AG08395 (cell line): ENCODE results near the gene MYO16.
"Not testable (repeated sequence)": the region's sequence is repeated elsewhere in the genome, so short reads cannot be mapped to it uniquely, and the experiment has no call there.

Experiments
- DNase-seq: peaks from one replicate; pipeline ENCODE4 v3.0.0; 2012; ENCODE audit warnings: mixed read lengths, low spot score

The MYO16 gene

DNA sequence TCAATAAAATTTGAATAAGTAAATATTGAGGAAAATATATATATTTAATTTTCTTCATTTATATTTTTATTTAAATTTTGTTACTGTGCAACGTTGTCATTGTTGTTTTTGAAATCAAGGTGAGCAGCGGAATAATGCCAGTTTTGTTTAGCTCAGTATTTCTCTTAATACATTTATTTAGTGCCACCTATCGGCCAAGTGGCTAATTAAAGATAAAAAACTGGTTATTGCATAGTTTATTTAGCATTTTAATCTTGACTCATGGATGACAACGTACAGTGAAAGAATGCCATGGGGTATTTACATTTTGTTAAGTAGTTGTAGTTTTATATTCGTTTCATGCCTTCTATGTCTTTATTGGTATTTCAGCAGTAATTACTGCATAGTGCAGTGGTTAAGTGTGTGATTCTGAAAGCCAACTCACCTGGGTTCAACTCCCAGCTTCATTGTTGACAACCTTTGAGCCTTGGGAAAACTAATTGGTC lies 265.9 kb downstream of the MYO16 start:
- peak; percentile 17 for DNase-seq

DNA sequence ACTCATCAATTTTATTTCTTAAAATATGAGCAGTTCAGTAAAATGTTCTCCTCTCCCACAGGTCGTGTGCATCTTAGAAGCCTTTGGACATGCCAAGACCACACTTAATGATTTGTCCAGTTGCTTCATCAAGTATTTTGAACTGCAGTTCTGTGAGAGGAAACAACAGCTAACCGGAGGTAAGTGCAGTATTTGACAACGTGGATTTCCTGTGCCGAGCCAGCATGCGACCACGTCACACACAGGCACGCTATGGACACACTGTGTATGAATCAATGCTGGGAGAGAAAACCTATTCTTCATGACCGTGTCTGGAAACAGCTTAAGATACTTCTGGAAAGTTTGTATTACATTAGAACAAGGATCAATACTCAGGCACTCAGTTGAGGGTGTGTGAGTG lies 268.5 kb downstream of the MYO16 start:
- no peak for DNase-seq

DNA sequence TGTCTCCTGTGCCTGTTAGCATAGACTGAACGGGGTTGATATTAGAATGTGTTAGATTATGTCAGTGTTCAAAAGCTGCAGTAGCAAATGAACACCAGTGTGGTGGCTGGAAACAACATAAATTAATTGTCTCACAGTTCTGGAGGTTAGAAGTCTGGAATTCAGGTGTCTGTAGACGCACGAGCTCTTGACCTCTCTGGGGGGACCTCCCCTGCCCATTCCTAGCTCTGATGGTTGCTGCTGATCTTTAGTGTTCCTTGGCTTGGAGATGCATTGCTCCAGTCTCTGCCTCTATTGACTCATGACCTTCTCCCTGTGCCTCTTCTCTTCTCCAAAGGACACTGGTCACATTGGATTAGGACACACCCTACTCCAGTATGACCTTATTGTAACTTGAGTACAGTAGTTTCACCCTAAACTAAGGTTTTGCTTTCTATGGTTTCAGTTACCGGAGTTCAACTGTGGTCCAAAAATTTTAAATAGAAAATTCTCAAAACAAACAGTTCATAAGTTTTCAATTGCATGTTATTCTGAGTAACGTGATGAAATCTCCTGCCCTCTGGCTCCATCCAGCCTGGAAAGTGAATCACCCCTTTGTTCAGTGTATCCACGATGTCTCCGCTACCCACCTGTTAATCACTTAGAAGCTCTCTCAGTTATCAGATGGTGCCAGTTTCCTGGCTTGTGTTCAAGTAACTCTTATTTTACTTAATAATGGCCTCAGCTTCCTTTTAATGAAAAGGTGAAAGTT lies 273.2 kb downstream of the MYO16 start:
- no peak for DNase-seq

DNA sequence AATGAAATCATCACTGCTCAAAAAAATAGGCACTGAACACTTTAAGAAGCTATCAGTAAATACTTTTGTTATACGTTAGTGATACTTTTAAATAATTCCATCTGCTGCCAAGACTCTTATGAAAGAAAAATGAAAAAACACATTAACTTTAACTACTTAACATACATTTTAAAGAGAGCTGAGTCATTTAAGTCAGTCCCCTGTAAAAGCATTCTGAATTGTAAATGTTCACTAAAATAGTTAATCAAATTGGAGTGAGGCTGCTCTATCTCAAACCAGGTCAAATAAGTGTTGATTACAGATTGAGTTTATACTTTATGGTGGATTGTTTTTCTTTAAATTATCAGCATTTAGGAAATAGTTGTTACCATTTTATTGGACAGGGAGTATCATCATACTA lies 274.2 kb downstream of the MYO16 start:
- DNase-seq = no peak

DNA sequence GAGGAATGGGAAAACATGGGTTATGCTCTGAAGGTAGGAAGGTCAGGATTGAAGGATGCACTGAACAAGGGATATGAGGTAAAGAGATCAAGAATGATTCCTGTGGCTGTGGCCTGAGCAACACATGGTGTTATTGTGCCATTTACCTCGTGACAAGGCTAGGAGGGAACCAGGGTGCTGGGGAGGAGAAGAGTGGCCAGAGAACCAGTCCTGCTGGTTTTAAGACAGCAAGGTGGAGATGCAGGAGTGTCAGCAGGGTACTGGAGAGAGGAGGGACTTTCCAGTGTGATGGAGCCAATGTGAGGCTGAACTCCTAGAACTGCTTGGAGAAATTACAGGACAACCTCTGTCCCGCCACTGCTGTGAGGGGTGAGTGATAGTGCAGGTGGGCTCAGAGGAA lies 282.4 kb downstream of the MYO16 start:
- DNase-seq = no peak

DNA sequence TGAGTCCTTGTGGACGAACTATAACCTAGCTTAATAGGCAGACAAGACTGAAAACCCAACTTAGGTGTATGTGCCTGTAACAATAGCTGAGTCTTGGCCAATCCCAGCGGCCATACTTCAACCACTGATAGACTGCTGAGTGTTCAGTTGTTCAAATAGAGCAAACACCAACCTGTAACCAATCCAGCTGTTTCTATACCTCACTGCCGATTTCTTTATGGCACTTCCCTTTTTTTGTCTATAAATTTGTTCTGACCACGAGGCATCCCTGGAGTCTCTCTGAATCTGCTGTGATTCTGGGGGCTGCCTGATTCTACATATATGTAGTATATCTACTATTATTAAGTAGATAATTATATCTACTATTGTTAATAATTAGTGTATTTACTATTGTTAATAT lies 284.3 kb downstream of the MYO16 start:
- not testable (repeated sequence) for DNase-seq

DNA sequence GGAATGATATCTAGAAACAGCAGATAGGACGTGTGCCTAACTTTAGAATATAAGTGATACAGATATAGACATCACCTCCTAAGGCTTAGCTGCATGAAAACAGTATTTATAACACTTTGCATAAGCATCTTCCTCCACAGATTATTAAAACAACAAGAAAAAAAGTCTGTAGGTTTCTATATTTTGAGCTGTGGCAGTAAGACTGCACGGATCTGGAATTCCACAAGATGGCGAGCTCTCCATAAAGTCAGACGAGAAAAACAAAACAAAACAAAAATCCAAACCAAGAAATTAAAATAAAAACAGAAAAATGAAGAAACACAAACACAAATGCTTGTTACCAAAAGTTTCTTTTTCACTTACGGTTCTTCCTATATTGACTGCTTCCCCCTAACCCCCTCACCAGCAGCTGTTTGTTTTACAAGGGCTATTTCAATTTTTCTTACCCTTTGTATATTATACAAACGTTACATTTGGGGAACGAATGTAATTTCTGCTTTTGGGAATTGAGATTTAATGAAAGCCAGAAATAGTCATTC lies 285.8 kb downstream of the MYO16 start:
- peak; percentile 41 for DNase-seq

DNA sequence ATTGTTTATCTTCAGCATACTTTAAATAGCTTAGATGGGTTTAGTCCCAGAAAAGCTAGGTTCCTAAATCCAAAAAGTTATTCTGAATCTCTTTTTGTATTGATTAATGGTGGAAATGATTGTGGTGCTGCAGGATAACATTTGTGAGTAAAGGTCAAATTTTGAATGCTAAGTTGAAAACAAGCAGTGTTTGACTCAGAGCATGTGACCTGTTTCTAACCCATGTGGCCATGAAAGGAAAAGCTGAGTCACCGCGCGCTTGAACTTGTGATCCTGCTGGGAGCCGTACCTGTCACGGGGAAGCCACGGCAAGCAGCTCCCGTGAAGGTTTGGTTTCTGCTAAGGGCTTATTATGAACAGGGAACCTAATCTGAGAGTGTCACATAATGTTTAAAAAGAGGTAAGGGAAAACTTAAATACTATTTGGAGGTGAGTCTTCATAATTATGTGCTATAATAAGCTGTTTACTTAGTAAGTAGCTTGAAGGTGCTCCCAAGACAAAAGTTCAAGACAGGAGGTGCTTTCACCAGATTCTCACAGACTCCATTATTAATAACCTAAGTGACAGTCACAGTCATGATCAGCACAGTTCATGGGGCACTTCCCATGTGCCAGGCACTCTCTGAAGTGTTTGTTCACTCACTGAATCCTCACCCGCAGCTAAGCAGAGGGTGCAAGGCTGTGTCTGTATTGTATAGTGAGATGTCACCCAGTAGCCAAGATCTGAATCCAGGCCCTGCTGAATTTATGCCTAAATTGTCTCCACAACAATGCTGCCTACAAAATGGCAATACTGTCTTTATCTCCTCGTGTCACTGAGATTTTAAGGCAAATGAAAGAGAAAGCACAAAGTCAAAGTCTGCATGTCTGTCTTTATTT lies 286.5 kb downstream of the MYO16 start:
- peak; percentile 56 for DNase-seq

DNA sequence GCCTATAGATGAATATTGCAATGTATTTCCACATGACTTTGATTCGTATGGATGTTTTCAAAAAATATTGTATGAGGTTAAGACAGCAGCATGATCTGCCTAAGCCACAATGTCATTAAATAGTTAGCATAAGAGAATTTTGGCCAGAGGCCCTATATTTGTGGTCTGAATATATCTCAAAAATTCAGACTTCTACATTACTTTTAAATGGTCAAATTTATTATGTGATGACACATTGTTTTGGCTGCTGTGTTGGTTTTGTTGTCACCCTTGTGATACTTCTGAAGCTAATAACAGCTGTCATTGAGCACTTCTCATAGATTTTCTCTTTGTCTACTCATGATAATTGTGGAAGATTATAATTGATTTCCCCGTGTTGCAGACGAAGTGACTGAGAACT lies 288.2 kb downstream of the MYO16 start:
- peak; percentile 17 for DNase-seq

DNA sequence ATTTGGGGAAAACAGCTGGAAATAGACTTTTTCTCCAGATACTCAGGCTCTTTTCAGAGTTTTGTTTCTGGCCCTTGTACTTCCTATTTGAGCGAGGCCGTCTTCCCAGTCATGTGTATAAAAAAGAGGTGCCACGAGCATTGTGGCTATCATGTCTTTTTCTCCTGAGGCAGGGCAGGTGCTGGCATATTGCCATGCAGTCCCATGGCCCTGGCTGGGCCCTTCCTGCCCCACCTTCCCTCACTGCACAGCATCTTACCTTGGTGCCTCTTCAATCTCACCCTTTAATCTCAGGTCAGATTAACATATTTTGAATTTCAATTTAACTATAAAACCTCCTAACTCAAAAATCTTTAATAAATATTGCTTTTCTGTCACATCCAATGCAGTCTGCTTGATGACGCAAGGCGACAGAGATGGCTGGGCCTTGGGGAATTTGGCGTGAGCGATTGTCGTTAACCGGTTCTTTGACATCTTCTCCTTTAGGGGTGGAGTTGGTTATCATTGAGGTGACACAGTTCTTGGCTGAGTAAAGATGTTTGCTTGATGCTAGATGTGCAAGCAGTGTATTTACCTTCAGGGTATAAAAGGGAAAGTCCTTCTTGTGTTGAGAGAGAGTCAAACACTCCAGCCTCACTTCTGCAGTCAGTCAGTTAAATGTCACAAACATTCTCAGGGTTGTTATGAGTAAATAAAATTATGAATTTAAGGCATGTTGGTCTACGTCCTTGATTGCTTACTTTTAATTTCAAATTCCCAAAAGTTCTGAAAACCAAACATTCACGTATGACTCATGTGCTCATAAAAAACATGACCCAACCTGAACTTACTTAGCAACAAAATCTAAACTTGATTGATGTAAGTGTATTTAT lies 289.9 kb downstream of the MYO16 start:
- DNase-seq = no peak

DNA sequence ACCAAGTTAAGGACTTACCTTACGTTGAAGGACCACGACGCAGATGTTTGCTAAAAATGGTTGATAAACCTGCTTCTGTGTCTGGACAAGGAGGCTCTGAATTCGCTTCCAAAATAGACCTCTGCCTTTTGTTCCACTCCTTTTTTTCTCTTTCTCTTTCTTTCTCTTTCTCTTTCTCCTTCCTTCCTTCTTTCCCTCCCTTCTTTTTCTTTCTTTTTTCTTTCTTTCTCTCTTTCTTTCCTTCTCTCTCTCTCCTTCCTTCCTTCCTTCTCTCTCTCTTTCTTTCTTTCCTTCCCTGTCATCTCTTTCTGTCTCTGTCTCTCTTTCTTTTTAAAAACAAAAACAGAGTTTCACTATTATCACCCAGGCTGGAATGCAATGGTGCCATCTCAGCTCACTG lies 290.7 kb downstream of the MYO16 start:
- DNase-seq = no peak

DNA sequence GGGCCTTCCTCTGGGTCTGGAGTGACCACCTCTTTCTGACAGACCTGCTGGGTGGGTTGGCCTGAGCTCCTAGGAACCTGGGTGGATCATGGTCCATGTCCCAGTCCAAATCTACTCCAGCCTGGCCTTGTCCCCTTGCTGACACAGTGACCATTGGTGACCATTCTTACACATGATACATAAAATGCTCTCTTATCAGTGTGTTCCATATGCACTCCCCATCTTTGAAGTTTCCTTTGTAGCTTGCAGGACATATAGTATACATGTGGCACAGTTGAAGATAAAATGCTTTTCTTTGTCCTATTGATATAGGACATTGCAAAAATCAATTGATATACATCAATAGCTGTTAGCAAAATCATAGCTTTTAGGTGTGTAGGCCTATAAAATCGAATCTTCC lies 291.8 kb downstream of the MYO16 start:
- no peak for DNase-seq

DNA sequence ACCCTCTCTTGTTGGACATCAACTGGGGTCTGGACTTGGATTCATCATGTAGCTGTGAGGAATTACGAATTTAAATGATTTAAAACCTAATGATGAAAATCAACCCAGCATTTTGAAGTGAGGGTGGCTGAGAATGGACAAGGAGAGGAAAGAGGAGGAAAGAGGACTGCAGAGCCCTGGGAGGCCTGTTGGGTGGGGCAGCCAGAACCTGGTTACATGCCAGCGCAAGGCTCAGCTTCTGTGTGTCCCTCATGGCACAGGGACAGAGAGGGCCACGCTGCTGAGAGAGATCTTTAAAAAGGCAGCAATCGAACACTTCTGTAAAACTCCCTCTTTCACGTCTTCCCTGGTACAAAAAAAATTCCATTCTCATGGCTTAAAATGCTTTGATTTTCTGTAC lies 292.7 kb downstream of the MYO16 start:
- no peak for DNase-seq

DNA sequence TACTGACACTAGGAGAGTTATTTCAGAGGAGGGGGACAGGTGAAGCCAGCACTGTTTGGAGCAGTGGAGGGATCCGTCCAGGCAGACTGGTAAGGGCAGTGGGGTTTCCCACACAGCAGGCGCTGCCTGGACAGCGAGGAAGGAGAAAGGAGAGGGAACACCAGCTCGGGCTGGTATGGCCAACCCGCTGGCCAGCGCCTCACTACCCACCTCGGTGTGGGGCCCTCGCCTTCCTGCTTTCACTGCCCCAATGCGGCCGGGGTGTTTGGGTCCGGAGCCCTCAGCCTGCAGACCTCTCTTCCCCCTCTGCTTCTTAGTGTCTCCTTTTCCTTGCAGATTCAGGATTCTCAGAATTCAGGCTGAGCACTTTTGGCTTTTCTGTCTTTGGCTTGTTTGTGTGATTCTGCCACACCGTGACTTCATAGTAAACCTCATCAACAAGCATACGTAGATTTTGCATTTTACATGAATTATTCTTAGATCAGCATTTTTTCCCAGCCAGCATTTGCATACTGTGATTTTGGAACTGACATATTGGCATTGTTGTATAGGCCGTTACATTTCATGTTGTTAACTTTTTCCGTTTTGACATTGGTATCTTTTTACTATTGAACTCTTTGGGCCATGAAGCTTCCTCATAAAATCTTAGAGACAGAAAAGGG lies 294.1 kb downstream of the MYO16 start:
- no peak for DNase-seq

DNA sequence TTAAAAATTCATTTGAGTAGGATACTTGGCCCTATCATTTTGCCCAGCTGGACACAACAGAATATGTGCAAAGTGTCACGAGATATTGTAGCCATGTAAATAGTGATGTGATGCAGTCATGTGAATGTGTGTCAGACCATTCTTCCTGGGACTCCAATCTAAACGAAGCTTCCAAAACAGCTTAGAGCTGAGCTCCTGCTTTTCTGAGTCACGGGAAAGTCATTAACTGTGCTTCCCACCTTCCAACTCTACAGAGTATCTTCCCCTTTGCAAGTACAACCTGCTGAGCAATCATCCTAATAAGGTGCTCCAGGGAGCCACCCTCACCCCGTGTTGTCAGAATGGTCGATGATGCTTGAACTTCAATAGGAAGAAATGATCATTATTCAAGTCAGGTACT lies 294.7 kb downstream of the MYO16 start:
- DNase-seq = no peak

DNA sequence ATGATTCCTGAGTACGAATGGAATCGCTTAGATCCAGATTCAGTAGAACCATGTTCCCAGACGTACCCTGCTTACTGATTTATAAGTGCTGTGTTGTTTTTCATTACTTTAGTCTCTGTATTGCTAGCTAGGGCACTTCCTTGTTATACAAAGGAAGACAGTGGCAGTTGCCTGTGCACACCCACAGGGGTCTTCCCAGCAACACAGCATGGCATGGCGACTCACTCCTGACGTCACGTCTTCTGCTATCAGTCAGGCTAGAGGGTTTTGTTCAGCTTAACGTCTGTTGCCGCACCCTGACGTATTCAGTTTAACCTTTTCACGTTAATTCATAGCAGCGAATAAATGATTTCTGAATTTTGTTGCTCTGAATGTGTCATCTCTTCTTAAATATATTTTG lies 295.1 kb downstream of the MYO16 start:
- DNase-seq = no peak

DNA sequence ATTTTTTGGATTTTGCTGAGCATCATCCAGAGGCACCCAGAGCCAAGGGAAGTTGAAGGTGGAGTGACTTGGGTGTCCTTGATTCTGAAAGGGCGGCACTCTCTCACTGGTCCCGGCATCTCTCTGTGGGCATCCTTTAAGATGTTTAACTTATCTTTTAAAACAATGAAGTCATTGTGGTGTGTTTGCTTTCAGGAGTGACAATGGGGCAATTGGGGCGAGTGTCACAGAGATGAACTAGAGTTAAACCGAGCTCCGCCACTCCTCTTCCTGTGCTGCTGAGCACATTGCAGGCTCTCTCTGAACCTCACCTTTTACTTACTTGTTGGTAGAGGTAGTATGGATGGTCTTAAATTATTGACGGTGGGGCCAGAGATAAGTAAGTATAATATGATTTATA lies 295.7 kb downstream of the MYO16 start:
- no peak for DNase-seq

DNA sequence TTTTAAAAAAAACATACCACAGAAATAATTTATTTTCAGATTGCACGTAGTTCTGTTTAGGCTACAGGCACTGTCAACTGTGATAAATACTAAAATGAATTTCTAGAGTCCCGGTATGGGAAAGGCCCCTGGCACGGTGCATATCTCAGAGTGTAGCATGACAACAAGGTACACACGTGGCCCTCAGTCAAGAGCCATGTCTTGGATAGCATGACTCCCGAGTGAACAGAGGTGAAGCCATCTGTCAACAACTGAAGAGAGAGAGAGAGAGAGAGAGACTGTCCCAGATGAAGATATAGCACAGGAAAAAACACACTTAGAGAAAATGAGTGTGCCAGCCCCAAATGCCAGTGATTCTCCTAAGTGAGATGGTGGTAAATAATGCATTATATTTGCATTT lies 297.5 kb downstream of the MYO16 start:
- no peak for DNase-seq

DNA sequence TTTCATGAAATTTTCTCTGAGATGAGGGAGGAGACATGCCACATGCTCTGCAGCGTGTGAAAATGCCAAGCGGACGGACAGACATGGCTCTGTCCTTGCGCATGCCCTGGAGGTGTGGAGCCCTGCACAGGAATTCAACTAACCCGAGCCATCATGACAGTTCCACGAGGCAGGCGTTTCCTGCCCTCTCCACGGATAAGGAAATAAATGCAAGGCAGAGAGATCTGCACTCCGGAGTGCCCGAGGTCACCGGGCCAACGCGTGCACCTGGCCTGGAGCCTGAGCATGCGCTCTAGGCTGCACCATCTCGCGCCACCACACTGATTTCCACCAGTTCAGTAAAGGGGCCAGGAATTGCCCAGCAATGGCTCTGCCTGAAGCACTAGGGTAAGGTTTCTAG lies 298.2 kb downstream of the MYO16 start:
- no peak for DNase-seq

DNA sequence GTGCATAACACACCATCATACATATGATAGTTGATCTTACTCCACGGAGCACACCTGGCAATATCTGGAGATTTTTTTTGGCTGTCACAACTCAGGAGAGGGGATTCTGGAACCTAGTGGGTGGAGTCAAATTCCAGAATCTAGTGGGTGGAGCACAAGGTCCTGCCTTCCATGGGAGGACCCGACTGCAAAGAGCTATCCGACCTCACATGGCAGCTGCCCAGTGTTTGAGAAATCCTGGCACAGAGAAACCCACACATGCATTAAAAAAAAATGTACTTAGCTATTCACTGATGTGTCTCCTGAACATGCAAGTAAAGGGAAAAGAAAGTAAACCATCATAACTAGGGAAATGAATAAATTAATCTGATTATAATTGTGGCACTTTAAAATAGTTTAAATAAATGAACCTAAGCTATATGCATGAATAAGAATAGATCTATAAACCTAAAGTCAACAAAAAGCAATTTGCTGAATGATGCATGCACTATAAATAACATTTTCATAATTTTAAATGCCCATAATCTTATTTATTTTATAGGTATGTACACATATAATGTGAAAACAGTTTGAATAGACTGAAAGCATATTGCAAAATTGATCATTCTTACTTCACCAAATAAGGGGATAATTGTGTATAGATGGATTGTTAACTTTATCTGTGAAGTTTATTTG lies 300.3 kb downstream of the MYO16 start:
- no peak for DNase-seq

DNA sequence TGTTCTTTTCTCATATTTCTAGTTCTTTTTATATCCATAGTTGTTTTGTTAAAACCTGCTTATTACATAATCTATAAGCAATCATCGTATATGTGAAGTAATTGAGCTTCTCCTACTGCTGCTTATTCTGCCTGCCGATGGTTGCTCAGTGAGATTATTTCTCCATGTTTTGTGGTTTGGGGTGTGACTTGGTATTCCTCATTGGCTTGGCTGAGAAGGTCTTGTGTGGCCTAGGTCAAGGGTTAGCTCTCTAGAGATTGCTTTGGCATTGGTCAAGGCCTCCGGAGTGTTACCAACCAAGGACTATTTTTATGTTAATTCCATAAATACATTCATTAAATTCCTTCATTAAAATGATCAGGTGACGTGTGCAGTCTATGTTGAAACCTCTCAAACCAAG lies 302.8 kb downstream of the MYO16 start:
- no peak for DNase-seq
